ENCODE data around the gene MAP1LC3C.
"Not testable (repeated sequence)": the region's sequence is repeated elsewhere in the genome, so short reads cannot be mapped to it uniquely, and the experiment has no call there.

- not testable (repeated sequence) for TF ChIP-seq CTCF (conservative IDR thresholded peaks at IDR 0.05; ENCODE audit: low read depth, low read length); EZH2 (IDR thresholded peaks at IDR 0.05; ENCODE audit: borderline replicate concordance, low read depth, low read length, poor library complexity, severe bottlenecking)
Measured at GRCh38 chr1:241988389-241988930, 10.4 kb downstream of the MAP1LC3C start.

All from A673 (cell line).